ENCODE results near the gene HTR3C.
"Not testable (repeated sequence)": the region's sequence is repeated elsewhere in the genome, so short reads cannot be mapped to it uniquely, and the experiment has no call there.

Gene HTR3C

DNA sequence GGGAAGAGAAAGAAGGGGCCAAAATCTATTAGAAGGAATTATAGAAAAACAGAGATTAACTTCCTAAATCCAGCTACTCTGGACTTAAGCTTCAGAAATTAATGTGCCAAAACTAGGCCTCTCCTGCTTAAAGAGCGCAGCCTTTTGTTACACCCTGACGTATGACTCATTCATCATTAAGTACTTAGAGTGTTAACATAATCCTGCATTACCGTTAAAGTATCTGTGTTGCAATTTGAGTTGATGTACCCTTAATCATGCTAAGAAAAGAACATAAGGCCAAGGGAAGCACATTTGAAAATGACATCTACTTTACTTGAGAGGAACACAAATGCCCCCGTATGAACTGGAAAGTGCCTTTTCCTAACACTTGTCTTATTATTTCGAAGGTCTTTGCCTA lies 13.4 kb upstream of the HTR3C start:
- DNase-seq (ENCODE audit: insufficient read length) (no peak), FAIRE-seq (no peak)
- no peak for TF ChIP-seq POLR2AphosphoS5 (IDR thresholded peaks at IDR 0.05; ENCODE audit: low read depth, low read length)
- TF ChIP-seq POLR2A (IDR thresholded peaks at IDR 0.05; ENCODE audit: low read depth, low read length) = no peak
- TF ChIP-seq TAF1 (IDR thresholded peaks at IDR 0.05; ENCODE audit: borderline replicate concordance, low read depth, low read length) = no peak

DNA sequence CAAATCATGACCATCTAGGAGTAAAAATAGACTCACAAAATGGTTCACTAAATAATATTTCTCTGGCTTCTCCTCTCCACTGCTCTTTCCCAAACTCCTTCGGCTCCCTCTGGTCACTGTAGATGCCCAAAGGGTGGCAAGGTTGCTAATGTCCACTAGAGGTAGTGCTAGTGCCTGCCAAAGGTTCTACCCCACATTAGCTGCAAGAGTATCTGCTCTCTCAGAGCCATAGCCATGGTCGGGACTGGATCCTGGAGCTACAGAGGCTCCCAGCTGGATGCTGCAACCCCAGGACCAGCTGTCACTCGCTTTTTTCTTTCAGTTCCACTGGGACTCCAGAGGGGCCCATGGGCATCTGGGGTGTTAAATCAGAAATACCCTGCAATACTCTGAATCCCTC lies 12.8 kb upstream of the HTR3C start:
- FAIRE-seq (no peak), DNase-seq (ENCODE audit: insufficient read length) (no peak)
- TF ChIP-seq POLR2AphosphoS5 (IDR thresholded peaks at IDR 0.05; ENCODE audit: low read depth, low read length) = no peak
- TF ChIP-seq TAF1 (IDR thresholded peaks at IDR 0.05; ENCODE audit: borderline replicate concordance, low read depth, low read length) = no peak
- TF ChIP-seq POLR2A (IDR thresholded peaks at IDR 0.05; ENCODE audit: low read depth, low read length) = no peak

GRCh38 chr3:184042617-184043016 lies 10.2 kb upstream of the HTR3C start:
- FAIRE-seq = no peak
- TF ChIP-seq POLR2A (IDR thresholded peaks at IDR 0.05; ENCODE audit: low read depth, low read length) (no peak), TAF1 (IDR thresholded peaks at IDR 0.05; ENCODE audit: borderline replicate concordance, low read depth, low read length) (no peak), POLR2AphosphoS5 (IDR thresholded peaks at IDR 0.05; ENCODE audit: low read depth, low read length) (no peak)
- DNase-seq (ENCODE audit: insufficient read length) = no peak

GRCh38 chr3:184045995-184046394 lies 6.9 kb upstream of the HTR3C start:
- no peak for DNase-seq (ENCODE audit: insufficient read length)
- TF ChIP-seq TAF1 (IDR thresholded peaks at IDR 0.05; ENCODE audit: borderline replicate concordance, low read depth, low read length) (no peak), POLR2A (IDR thresholded peaks at IDR 0.05; ENCODE audit: low read depth, low read length) (no peak), POLR2AphosphoS5 (IDR thresholded peaks at IDR 0.05; ENCODE audit: low read depth, low read length) (no peak)
- FAIRE-seq = no peak

GRCh38 chr3:184050217-184050847 lies 2.5 kb upstream of the HTR3C start:
- no peak for TF ChIP-seq POLR2AphosphoS5 (IDR thresholded peaks at IDR 0.05; ENCODE audit: low read depth, low read length)
- TF ChIP-seq POLR2A (IDR thresholded peaks at IDR 0.05; ENCODE audit: low read depth, low read length) = no peak
- no peak for TF ChIP-seq TAF1 (IDR thresholded peaks at IDR 0.05; ENCODE audit: borderline replicate concordance, low read depth, low read length)
- DNase-seq (ENCODE audit: insufficient read length) (no peak), FAIRE-seq (no peak)

DNA sequence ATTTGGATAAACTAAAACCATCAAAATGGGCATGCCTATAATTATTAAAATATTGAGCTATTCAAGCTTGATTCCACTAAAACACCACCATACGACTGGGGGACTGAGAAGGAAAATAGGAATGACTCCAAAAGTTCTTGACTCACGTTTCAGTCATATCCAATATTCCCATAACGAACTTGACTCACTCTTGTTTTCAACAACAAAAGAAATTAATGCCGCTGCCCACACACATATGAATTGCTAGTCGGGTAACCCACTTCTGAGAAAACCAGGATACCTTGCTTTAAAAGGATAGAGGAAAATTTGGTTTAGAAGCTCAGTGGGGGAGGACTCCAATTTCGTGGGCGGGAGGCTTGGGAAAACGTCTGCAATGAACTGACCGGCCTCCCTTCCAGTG lies 5.2 kb downstream of the HTR3C start:
- TF ChIP-seq TAF1 (IDR thresholded peaks at IDR 0.05; ENCODE audit: borderline replicate concordance, low read depth, low read length) (no peak), POLR2A (IDR thresholded peaks at IDR 0.05; ENCODE audit: low read depth, low read length) (no peak), POLR2AphosphoS5 (IDR thresholded peaks at IDR 0.05; ENCODE audit: low read depth, low read length) (no peak)
- no peak for FAIRE-seq
- no peak for DNase-seq (ENCODE audit: insufficient read length)

DNA sequence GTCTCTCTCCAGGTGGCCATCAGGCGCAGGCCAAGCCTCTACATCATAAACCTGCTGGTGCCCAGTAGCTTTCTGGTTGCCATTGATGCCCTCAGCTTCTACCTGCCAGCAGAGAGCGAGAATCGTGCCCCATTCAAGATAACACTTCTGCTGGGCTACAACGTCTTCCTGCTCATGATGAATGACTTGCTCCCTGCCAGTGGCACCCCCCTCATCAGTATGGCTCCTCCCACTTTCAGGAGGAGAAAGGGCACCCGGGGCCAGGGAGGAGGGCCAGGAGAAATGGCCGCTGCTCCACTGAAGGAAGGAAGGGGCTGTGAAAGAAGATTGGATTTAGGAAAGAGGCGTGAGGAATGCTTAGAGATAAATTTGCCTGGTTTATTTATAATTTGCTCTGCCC lies 6.6 kb downstream of the HTR3C start:
- FAIRE-seq = no peak
- TF ChIP-seq POLR2AphosphoS5 (IDR thresholded peaks at IDR 0.05; ENCODE audit: low read depth, low read length) (no peak), POLR2A (IDR thresholded peaks at IDR 0.05; ENCODE audit: low read depth, low read length) (no peak), TAF1 (IDR thresholded peaks at IDR 0.05; ENCODE audit: borderline replicate concordance, low read depth, low read length) (no peak)
- DNase-seq (ENCODE audit: insufficient read length) = no peak

DNA sequence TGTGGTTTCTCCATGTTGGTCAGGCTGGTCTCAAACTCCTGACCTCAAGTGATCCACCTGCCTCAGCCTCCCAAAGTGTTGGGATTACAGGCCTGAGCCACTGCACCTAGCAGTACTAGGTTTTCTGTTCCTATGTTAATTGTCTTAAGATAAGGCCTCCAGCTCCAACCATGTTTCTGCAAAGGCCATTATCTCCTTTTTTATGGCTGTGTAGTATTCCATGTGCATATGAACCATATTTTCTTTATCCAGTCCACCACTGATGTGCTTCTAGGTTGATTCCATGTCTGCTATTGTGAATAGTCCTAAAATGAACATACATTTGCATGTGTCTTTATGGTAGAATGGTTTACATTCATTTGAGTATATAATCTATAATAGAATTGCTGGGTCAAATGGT lies 9.8 kb downstream of the HTR3C start:
- no peak for FAIRE-seq
- TF ChIP-seq POLR2A (IDR thresholded peaks at IDR 0.05; ENCODE audit: low read depth, low read length) = no peak
- TF ChIP-seq POLR2AphosphoS5 (IDR thresholded peaks at IDR 0.05; ENCODE audit: low read depth, low read length) = no peak
- TF ChIP-seq TAF1 (IDR thresholded peaks at IDR 0.05; ENCODE audit: borderline replicate concordance, low read depth, low read length) = no peak
- DNase-seq (ENCODE audit: insufficient read length) = no peak

- FAIRE-seq = no peak
- no peak for DNase-seq (ENCODE audit: insufficient read length)
- no peak for TF ChIP-seq TAF1 (IDR thresholded peaks at IDR 0.05; ENCODE audit: borderline replicate concordance, low read depth, low read length)
- TF ChIP-seq POLR2AphosphoS5 (IDR thresholded peaks at IDR 0.05; ENCODE audit: low read depth, low read length) = no peak
- TF ChIP-seq POLR2A (IDR thresholded peaks at IDR 0.05; ENCODE audit: low read depth, low read length) = no peak
Measured at GRCh38 chr3:184066211-184066610, 13.4 kb downstream of the HTR3C start.

GRCh38 chr3:184067573-184068055 lies 14.8 kb downstream of the HTR3C start:
- TF ChIP-seq POLR2A (IDR thresholded peaks at IDR 0.05; ENCODE audit: low read depth, low read length) (no peak), POLR2AphosphoS5 (IDR thresholded peaks at IDR 0.05; ENCODE audit: low read depth, low read length) (no peak), TAF1 (IDR thresholded peaks at IDR 0.05; ENCODE audit: borderline replicate concordance, low read depth, low read length) (no peak)
- DNase-seq (ENCODE audit: insufficient read length) (no peak), FAIRE-seq (no peak)

DNA sequence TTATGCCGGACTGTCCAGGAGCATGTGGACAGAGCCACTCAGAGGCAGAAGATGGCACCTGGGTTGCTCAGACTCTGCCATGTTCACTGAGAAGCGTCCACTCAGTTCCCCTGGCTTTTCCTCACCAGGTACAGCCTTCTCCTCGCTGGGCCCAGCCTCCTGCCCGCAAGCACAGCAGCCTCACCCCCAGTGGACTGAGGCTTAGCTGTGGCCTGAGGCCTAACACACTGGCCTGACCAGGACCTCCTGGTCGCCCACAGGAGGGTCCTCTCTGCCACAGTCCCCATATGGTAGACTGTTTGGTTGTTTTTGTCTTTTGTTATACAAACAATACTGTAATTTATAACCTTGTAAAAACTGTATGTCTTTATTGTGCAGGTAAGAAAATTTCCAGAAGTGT lies 15.5 kb downstream of the HTR3C start:
- no peak for DNase-seq (ENCODE audit: insufficient read length)
- TF ChIP-seq POLR2A (IDR thresholded peaks at IDR 0.05; ENCODE audit: low read depth, low read length) = no peak
- TF ChIP-seq TAF1 (IDR thresholded peaks at IDR 0.05; ENCODE audit: borderline replicate concordance, low read depth, low read length) = no peak
- TF ChIP-seq POLR2AphosphoS5 (IDR thresholded peaks at IDR 0.05; ENCODE audit: low read depth, low read length) = no peak
- FAIRE-seq = no peak

- not testable (repeated sequence) for DNase-seq (ENCODE audit: insufficient read length); FAIRE-seq
Measured at GRCh38 chr3:184071142-184071541, 18.3 kb downstream of the HTR3C start.

- FAIRE-seq (no peak), DNase-seq (ENCODE audit: insufficient read length) (no peak)
- TF ChIP-seq POLR2AphosphoS5 (IDR thresholded peaks at IDR 0.05; ENCODE audit: low read depth, low read length) = no peak
- no peak for TF ChIP-seq POLR2A (IDR thresholded peaks at IDR 0.05; ENCODE audit: low read depth, low read length)
- TF ChIP-seq TAF1 (IDR thresholded peaks at IDR 0.05; ENCODE audit: borderline replicate concordance, low read depth, low read length) = no peak
Measured at GRCh38 chr3:184073621-184074020, 20.8 kb downstream of the HTR3C start.
